Tibial nerve (tissue), 4 donors: ENCODE measurements around the gene MPPED1.

ENCODE experiments used
- CTCF ChIP-seq, 5 experiments: fragments of 200-600 bp in 3 of 5; fragments of 450-650 bp in 2 of 5; sonication (generic) in 3 of 5; IDR thresholded peaks; one replicate each; pipeline ENCODE4 v1.5.1; 2016 to 2019; ENCODE audit warnings: antibody characterized with exemption in 5 of 5, mild to moderate bottlenecking in 3 of 5, moderate library complexity in 2 of 5
- EP300 ChIP-seq, 2 donors: sonication (generic); formaldehyde crosslinking; IDR thresholded peaks; one replicate each; pipeline ENCODE4 v1.6.1; 2017; ENCODE audit warnings: antibody characterized with exemption in 2 of 2, mild to moderate bottlenecking in 1 of 2
- POLR2A ChIP-seq, 2 donors: fragments of 450-650 bp; IDR thresholded peaks; one replicate each; pipeline ENCODE4 v1.6.1; 2017; ENCODE audit warnings: antibody characterized with exemption in 2 of 2, mild to moderate bottlenecking in 2 of 2, moderate library complexity in 2 of 2

- TF ChIP-seq POLR2A (IDR thresholded peaks at IDR 0.05) (no peak), EP300 (IDR thresholded peaks at IDR 0.05) (no peak), CTCF (IDR thresholded peaks at IDR 0.05) (no peak)
Observed at GRCh38 chr22:43438666-43439347, 27.0 kb downstream of the MPPED1 start.
